Motor neuron (in vitro differentiated cells): ENCODE data around the gene KIR3DL1. TPM values are rescaled to one million over a fixed set of nuclear protein-coding genes. Genes with fewer than 3 reads are reported as not detected.
"Not testable (repeated sequence)": the region's sequence is repeated elsewhere in the genome, so short reads cannot be mapped to it uniquely, and the experiment has no call there.

ENCODE experiments used
- ATAC-seq, 8 experiments: fragments of 200-7000 bp; cut with Tn5 transposase; replicated peaks in 6 of 8; 2 replicates each; pipeline ENCODE4 v1.8.0; 2021; ENCODE audit warnings: mild to moderate bottlenecking in 8 of 8, moderate library complexity in 8 of 8
- H3K27ac ChIP-seq, 2 donors: fragments of 250-450 bp; sonication (Bioruptor Pico); 2 replicates each; pipeline ENCODE4 v1.9.0; 2021; ENCODE audit warnings: antibody characterized with exemption in 2 of 2, mild to moderate bottlenecking in 2 of 2, moderate library complexity in 1 of 2
- H3K4me1 ChIP-seq, 2 donors: fragments of 250-450 bp; sonication (Bioruptor Pico); replicated peaks in 1 of 2; 2 replicates each; pipeline ENCODE4 v1.6.1; 2021; ENCODE audit warnings: antibody characterized with exemption in 2 of 2, mild to moderate bottlenecking in 2 of 2, moderate library complexity in 1 of 2
- H3K4me3 ChIP-seq, 5 donors: fragments of 250-450 bp; sonication (Bioruptor Pico); 2 replicates each; pipeline ENCODE4 v1.9.0; 2021; ENCODE audit warnings: antibody characterized with exemption in 5 of 5, mild to moderate bottlenecking in 5 of 5, moderate library complexity in 4 of 5
- WGBS, 10 experiments: fragments of 450-650 bp; shearing (Covaris generic); methylation state at CpG; one replicate each; pipeline ENCODE4 v1.0.0; 2022; 5-methylcytosine and 5-hydroxymethylcytosine counted together
- in situ Hi-C, 9 experiments: fragments of 400-800 bp; cut with MboI; loops; one replicate each; pipeline ENCODE4 v1.15.0; 2021; ENCODE audit warnings: low sequenced_read_pairs in 9 of 9, low pct_unique_long_range_greater_than_20kb in 2 of 9; ENCODE audit not compliant: unreplicated experiment in 9 of 9
- total RNA-seq, 8 experiments: library from RNA; unstranded; fragments of 300-600 nt; gene quantifications; 2 replicates each; pipeline versions ENCODE4 v1.2.3 to v1.2.4, GENCODE V29; 2022

KIR3DL1 gene
- total RNA-seq, result under 1 TPM in 5 of 8 experiments, not detected in 3; 0.18 to 0.45 (median 0.33) TPM

DNA sequence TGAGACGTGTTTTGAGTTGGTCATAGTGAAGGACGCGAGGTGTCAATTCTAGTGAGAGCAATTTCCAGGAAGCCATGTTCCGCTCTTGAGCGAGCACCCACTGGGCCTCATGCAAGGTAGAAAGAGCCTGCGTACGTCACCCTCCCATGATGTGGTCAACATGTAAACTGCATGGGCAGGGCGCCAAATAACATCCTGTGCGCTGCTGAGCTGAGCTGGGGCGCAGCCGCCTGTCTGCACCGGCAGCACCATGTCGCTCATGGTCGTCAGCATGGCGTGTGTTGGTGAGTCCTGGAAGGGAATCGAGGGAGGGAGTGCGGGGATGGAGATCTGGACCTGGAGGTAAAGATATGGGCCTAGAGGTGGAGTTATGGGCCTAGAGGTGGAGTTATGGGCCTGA, at the start of gene KIR3DL1:
Gene KIR3DL1, plus strand, starts transcription at position 218 of the 400 bp plus-strand sequence.
- H3K4me1 ChIP-seq, in situ Hi-C loops, H3K27ac ChIP-seq, ATAC-seq, H3K4me3 ChIP-seq: not testable (repeated sequence)
- no CpG with 5 or more reads among the region's 17 CpGs for WGBS, 10 experiments

DNA sequence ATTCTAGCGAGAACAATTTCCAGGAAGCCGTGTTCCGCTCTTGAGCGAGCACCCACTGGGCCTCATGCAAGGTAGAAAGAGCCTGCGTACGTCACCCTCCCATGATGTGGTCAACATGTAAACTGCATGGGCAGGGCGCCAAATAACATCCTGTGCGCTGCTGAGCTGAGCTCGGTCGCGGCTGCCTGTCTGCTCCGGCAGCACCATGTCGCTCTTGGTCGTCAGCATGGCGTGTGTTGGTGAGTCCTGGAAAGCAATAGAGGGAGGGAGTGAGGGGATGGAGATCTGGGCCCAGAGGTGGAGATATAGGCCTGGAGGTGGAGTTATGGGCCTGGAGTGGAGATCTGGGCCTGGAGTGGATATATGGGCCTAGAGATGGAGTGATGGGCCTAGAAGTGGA, 46.6 kb upstream of the KIR3DL1 start, which contains the start of gene KIR2DL1:
Gene KIR2DL1, plus strand, starts transcription at position 148 of the 400 bp plus-strand sequence. Its CDS starts 58 bp downstream, at position 206.
- 40 to 90% (median 77%) methylated on average over 1 to 10 of the region's 15 CpGs; no CpG with 5 or more reads in 6 of the 10 experiments for WGBS, 10 experiments
- ATAC-seq, H3K4me1 ChIP-seq, H3K4me3 ChIP-seq, H3K27ac ChIP-seq, in situ Hi-C loops: not testable (repeated sequence)

DNA sequence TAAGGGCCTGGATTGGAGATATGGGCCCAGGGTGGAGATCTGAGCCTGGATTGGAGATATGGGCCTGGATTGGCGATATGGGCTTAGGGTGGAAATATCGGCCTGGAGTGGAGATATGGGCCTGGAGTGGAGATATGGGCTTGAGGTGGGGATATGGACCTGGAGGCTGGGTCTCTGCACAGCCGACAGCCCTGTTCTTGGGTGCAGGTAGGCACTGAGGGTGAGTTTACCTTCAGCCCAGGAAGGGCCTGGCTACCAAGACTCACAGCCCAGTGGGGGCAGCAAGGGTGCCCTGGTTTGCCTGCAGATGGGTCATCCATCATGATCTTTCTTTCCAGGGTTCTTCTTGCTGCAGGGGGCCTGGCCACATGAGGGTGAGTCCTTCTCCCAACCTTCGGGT, 45.8 kb upstream of the KIR3DL1 start:
- H3K4me1 ChIP-seq, ATAC-seq, H3K4me3 ChIP-seq, in situ Hi-C loops, H3K27ac ChIP-seq: not testable (repeated sequence)
- WGBS, 10 experiments, result 0 to 93% (median 44%) methylated on average over 1 to 3 of the region's 4 CpGs; no CpG with 5 or more reads in 4 of the 10 experiments

DNA sequence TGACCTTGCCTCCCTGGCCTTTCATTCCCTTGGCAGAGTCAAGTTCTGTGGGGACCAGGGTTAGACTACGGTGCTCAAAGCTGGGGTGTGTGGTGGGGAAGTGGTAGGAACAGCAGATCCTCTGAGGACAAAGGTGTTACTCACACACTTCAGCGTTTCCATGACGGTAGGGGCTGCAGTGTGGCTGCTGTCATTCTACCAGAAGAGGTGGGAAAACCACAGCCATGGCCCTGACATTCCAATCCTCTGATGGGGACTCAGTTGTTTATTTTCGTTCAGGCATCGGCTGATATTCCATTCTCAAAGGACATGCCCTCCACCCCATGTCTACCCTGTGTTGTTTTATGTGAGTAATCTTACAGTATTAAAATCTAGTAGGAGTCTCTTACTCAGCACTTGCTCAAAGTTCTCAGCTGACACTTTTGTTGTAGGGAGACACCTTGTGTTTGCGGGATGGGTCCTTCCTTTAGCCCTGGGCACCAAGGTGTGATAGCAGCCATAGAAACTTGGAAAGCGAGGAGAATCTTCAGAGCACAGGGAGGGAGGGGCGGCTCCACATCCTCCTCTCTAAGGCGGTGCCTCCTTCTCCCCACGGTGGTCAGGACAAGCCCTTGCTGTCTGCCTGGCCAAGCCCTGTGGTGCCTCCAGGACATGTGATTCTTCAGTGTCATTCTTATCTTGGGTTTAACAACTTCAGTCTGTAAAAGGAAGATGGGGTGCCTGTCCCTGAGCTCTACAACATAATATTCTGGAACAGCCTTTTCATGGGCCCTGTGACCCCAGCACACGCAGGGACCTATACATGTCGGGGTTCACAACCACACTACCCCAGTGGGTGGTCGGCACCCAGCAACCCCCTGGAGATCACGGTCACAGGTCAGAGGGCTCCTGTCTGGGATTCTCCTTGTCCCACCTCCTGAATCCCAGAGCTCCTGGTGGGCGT, 45.0 kb upstream of the KIR3DL1 start:
- H3K27ac ChIP-seq, in situ Hi-C loops, ATAC-seq, H3K4me3 ChIP-seq, H3K4me1 ChIP-seq: not testable (repeated sequence)
- 51 to 60% (median 57%) methylated on average over 1 to 7 of the region's 15 CpGs; no CpG with 5 or more reads in 6 of the 10 experiments for WGBS, 10 experiments

DNA sequence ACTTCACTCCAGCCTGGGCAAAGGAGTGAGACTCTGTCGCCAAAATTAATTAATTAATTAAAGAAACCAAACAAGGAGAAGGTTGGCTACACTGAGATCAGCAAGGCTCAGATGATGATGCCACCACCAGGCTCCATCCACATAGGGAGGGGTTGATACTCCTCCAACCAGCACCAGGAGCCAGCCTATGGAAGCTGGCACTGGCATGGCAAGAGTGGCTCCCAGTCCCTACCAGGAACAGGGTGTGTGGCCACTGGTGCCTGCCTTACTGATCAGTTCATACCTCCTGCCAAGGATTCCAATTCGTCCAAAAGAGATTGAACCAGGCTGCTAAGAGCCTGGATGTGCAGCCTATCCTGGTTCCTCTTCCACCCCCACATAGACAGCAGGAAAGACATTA, 43.6 kb upstream of the KIR3DL1 start:
- 0 to 14% (median 0%) methylated on average over 1 to 2 of the region's 2 CpGs; no CpG with 5 or more reads in 5 of the 10 experiments for WGBS, 10 experiments
- H3K4me3 ChIP-seq, ATAC-seq, in situ Hi-C loops, H3K4me1 ChIP-seq, H3K27ac ChIP-seq: not testable (repeated sequence)

DNA sequence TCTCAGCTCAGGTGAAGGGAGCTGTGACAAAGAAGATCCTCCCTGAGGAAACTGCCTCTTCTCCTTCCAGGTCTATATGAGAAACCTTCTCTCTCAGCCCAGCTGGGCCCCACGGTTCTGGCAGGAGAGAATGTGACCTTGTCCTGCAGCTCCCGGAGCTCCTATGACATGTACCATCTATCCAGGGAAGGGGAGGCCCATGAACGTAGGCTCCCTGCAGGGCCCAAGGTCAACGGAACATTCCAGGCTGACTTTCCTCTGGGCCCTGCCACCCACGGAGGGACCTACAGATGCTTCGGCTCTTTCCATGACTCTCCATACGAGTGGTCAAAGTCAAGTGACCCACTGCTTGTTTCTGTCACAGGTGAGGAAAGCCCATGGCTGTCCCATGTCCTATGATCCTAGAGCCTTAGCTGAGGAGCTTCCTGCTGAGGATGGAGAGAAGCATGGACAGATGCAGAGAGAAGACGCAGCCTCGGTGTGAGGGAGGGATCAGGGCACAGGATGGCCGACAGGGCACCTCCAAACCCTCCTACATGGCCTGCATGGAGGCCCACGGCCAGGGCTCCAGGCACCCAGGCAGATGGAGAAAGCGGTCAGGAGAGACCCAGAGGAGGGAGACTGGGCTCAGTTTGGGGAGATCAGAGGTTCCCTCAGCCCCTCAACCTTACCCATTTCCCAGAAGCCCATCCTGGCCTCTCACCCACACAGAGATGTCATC, 41.0 kb upstream of the KIR3DL1 start:
- ATAC-seq, H3K4me3 ChIP-seq, in situ Hi-C loops, H3K4me1 ChIP-seq, H3K27ac ChIP-seq: not testable (repeated sequence)
- 0 to 60% (median 53%) methylated on average over 1 to 6 of the region's 12 CpGs; no CpG with 5 or more reads in 4 of the 10 experiments for WGBS, 10 experiments

DNA sequence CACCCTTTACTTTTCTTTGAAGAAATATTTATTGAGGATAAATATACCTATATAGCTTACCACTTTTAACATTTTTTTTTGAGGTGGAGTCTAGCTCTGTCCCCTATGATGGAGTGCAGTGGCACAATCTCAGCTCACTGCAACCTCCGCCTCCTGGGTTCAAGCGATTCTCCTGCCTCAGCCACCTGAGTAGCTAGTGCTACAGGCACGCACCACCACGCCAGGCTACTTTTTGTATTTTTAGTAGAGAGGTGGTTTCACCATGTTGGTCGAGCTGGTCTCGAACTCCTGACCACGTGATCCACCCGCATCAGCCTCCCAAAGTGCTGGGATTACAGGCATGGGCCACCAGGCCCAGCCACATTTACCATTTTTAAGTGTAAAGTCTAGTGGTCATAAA, 40.4 kb upstream of the KIR3DL1 start:
- H3K4me1 ChIP-seq, H3K4me3 ChIP-seq, H3K27ac ChIP-seq, ATAC-seq, in situ Hi-C loops: not testable (repeated sequence)
- WGBS, 10 experiments, result 0 to 80% (median 47%) methylated on average over 1 to 3 of the region's 8 CpGs; no CpG with 5 or more reads in 7 of the 10 experiments

DNA sequence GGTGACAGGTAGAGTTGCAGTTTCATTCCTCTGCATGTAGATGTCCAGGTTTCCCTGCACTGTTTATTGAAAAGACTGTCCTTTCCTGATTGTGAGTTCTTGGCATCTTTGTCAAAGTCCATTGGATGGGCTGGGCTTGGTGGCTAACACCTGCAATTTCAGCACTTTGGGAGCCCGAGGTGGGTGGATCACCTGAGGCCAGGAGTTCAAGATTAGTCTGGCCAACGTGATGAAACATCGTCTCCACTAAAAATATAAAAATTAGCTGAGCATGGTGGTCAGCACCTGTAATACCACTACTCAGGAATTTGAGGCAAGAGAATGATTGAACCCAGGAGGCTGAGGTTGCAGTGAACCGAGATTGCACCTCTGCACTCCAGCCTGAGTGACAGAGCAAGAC, 38.4 kb upstream of the KIR3DL1 start:
- H3K4me3 ChIP-seq, ATAC-seq, H3K27ac ChIP-seq, H3K4me1 ChIP-seq, in situ Hi-C loops: not testable (repeated sequence)
- WGBS, 10 experiments, result 0 to 24% (median 0%) methylated on average over 1 to 3 of the region's 4 CpGs; no CpG with 5 or more reads in 5 of the 10 experiments

DNA sequence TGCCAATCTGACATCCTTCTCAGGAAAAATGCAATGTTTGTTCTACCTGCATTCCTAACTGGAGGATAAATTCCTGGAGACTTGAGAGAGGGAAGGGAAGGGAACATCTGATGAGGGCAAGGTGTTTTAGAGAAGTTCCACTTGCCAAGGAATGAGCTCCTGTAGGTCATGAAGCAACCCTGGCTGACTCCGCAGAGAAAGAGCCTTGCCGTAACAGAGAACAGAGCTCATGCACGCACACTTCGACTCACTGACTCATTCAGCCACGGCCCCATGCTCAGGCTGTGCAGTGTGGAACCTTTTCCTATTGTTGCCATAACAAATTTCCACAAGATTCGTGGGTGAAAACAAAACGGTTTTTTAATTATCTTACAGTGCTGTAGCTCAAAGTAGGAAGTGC, 37.4 kb upstream of the KIR3DL1 start:
- H3K27ac ChIP-seq, H3K4me3 ChIP-seq, in situ Hi-C loops, ATAC-seq, H3K4me1 ChIP-seq: not testable (repeated sequence)
- WGBS, 10 experiments, result 20% methylated on average over 2 of the region's 7 CpGs; no CpG with 5 or more reads in 9 of the 10 experiments

DNA sequence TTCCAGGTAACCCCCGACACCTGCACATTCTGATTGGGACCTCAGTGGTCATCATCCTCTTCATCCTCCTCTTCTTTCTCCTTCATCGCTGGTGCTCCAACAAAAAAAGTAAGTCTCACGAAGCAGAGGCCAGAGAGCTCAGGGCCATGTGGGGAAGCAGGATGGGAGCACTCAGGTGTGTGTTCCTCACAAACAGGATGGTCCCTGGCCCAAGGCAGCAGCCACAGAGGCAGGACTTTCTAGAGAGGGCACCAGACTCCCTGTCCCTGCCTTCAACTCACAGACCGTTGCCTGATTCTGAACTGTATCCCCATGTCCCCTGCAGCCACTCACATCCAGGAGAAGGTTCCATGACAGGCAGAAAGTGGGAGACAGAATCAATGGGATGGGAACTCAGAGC, 33.4 kb upstream of the KIR3DL1 start:
- H3K4me3 ChIP-seq, H3K27ac ChIP-seq, H3K4me1 ChIP-seq, ATAC-seq, in situ Hi-C loops: not testable (repeated sequence)
- WGBS, 10 experiments, result 0 to 33% (median 12%) methylated on average over 1 to 3 of the region's 4 CpGs; no CpG with 5 or more reads in 3 of the 10 experiments

DNA sequence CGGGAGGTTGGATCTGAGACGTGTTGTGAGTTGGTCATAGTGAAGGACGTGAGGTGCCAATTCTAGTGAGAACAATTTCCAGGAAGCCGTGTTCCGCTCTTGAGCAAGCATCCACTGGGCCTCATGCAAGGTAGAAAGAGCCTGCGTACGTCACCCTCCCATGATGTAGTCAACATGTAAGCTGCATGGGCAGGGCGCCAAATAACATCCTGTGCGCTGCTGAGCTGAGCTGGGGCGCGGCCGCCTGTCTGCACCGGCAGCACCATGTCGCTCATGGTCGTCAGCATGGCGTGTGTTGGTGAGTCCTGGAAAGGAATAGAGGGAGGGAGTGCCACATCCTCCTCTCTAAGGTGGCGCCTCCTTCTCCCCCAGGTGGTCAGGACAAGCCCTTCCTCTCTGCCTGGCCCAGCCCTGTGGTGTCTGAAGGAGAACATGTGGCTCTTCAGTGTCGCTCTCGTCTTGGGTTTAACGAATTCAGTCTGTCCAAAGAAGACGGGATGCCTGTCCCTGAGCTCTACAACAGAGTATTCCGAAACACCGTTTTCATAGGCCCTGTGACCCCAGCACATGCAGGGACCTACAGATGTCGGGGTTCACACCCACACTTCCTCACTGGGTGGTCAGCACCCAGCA, 30.1 kb upstream of the KIR3DL1 start:
- in situ Hi-C loops, H3K4me3 ChIP-seq, H3K4me1 ChIP-seq, H3K27ac ChIP-seq, ATAC-seq: not testable (repeated sequence)
- WGBS, 10 experiments, result 21 to 75% (median 59%) methylated on average over 1 to 11 of the region's 24 CpGs; no CpG with 5 or more reads in 4 of the 10 experiments

DNA sequence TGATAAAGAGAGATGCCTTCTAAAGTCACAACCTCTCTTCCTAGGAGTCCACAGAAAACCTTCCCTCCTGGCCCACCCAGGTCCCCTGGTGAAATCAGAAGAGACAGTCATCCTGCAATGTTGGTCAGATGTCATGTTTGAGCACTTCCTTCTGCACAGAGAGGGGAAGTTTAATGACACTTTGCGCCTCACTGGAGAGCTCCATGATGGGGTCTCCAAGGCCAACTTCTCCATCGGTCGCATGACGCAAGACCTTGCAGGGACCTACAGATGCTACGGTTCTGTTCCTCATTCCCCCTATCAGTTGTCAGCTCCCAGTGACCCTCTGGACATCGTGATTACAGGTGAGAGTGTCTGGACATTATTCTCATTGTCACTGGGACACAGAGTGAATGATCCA, 28.1 kb upstream of the KIR3DL1 start:
- H3K4me1 ChIP-seq, ATAC-seq, H3K27ac ChIP-seq, in situ Hi-C loops, H3K4me3 ChIP-seq: not testable (repeated sequence)
- 0 to 80% (median 48%) methylated on average over 1 to 5 of the region's 6 CpGs; no CpG with 5 or more reads in 4 of the 10 experiments for WGBS, 10 experiments
